ENCODE results near the gene TNRC6B. TPM values are rescaled to one million over a fixed set of nuclear protein-coding genes. Genes with fewer than 3 reads are reported as not detected.

Gene TNRC6B
- total RNA-seq, 1 experiment from 2014 or later = 58.1 TPM

DNA sequence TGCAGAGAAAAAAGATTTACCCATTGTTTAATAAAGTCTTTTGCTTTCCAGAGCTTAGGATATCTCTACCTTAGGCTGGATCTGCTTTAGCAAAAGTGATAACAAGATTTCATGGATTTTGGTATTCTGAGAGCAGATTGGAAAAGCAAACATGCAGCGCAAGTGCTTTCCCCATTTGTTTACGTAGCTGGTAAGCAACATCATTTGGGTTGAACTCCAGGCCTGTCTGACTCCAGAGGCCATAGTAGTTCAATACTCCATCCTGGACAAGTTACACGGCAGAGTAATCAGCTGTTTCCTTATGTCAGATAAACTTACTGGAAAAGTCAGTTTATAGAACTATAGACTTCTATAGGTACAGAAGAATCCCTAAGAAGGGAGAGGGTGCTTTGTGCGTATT lies 40.6 kb upstream of the TNRC6B start:
- no peaks in the 10 kb centered on the region for H3K4me1 ChIP-seq (ENCODE audit: insufficient read depth, low read length)
- no peak overlapping the region for H4K91ac ChIP-seq (ENCODE audit: insufficient read length, low read depth, low read length)
- H3K4me1 Mint-ChIP-seq = no peaks in the 10 kb centered on the region
- no peak overlapping the region for H4K8ac ChIP-seq (replicated peaks; ENCODE audit: insufficient read length, low read depth, low read length)
- no peak overlapping the region for H3K4me2 ChIP-seq (ENCODE audit: insufficient read depth, insufficient read length, low read length)
- H2AFZ ChIP-seq (ENCODE audit: low read length) = no peak overlapping the region
- no peaks in the 10 kb centered on the region for H3K27me3 ChIP-seq (ENCODE audit: insufficient read depth, low read length)
- H2BK20ac ChIP-seq (ENCODE audit: low read depth, low read length, poor library complexity, severe bottlenecking) = no peak overlapping the region
- WGBS (ENCODE audit: extremely low coverage, insufficient read length, low lambda C conversion rate) = no CpG with 5 or more reads among the region's 4 CpGs
- H3K9me3 Mint-ChIP-seq = no peaks in the 10 kb centered on the region
- H3T11ph ChIP-seq (ENCODE audit: low read length) = no peak overlapping the region
- no peaks in the 10 kb centered on the region for H3K23me2 ChIP-seq (ENCODE audit: insufficient read length, low read depth, low read length, poor library complexity, severe bottlenecking)
- H2BK120ac ChIP-seq (ENCODE audit: low read depth, low read length, poor library complexity, severe bottlenecking) = no peak overlapping the region
- no peaks in the 10 kb centered on the region for H3K79me1 ChIP-seq (ENCODE audit: insufficient read depth, low read depth, low read length, poor library complexity, severe bottlenecking)
- no peaks in the 10 kb centered on the region for H3K9me3 ChIP-seq (ENCODE audit: control insufficient read depth, low read depth, low read length)
- H2BK5ac ChIP-seq (ENCODE audit: insufficient read length, low read length) = no peak overlapping the region
- no peak overlapping the region for H3K27ac Mint-ChIP-seq
- H3K27me3 Mint-ChIP-seq (ENCODE audit: low read depth) = no peaks in the 10 kb centered on the region
- H2AK5ac ChIP-seq (ENCODE audit: insufficient read length, low read length) = no peak overlapping the region
- TF ChIP-seq CTCF (conservative IDR thresholded peaks at IDR 0.05) = no peak
- no peak overlapping the region for H3K4ac ChIP-seq (ENCODE audit: low read depth, low read length)
- DNase-seq = no peak
- no peaks in the 10 kb centered on the region for H3K36me3 Mint-ChIP-seq (ENCODE audit: insufficient read depth in 1 of 3, low read depth in 3 of 3)
- no peak overlapping the region for H2BK15ac ChIP-seq (ENCODE audit: low read depth, low read length)
- H4K20me1 ChIP-seq (ENCODE audit: control insufficient read depth, insufficient read depth, insufficient read length) = no peaks in the 10 kb centered on the region
- H3K27ac ChIP-seq (ENCODE audit: insufficient read length, low read depth, low read length) = no peak overlapping the region
- H3K79me2 ChIP-seq (ENCODE audit: insufficient read depth, low read length) = no peaks in the 10 kb centered on the region
- no peak overlapping the region for H3K14ac ChIP-seq (ENCODE audit: insufficient read depth, low read length)
- H2BK12ac ChIP-seq (ENCODE audit: insufficient read length, low read depth, low read length) = no peak overlapping the region
- no peak overlapping the region for H3K18ac ChIP-seq (ENCODE audit: insufficient read length, low read depth, low read length)
- H3K4me3 Mint-ChIP-seq = no peak overlapping the region
- H3K56ac ChIP-seq (ENCODE audit: insufficient read length, low read depth, low read length) = no peak overlapping the region
- no peak overlapping the region for H4K5ac ChIP-seq (ENCODE audit: insufficient read length, low read depth, low read length)
- H3K9ac ChIP-seq (ENCODE audit: extremely low read depth, insufficient read length, low read length) = no peak overlapping the region
- H3K23ac ChIP-seq (ENCODE audit: insufficient read length, low read depth, low read length) = no peak overlapping the region

Data from H9 (cell line).